PC-9 (cell line): ENCODE data around the gene C1orf21. TPM values are rescaled to one million over a fixed set of nuclear protein-coding genes. Genes with fewer than 3 reads are reported as not detected.

ENCODE experiments used
- BruUV-seq: library from RNA; stranded (reverse); fragments of 400-500 nt; replicated peaks from 2 replicates; lab custom pipeline; 2021; lab: Mats Ljungman, UMichigan
- CTCF ChIA-PET: fragments of 300-600 bp; sonication (Branson Sonifier 250); formaldehyde crosslinking; loops from one replicate; lab custom pipeline; 2022; ENCODE audit warnings: antibody characterized with exemption; lab: Charles Lee
- POLR2A ChIA-PET: fragments of 300-600 bp; sonication (Branson Sonifier 250); formaldehyde crosslinking; loops from one replicate; lab custom pipeline; 2022; ENCODE audit warnings: antibody characterized with exemption; ENCODE audit not compliant: unreplicated experiment; lab: Charles Lee
- DNase-seq, 2 experiments: peaks; one replicate each; pipeline versions ENCODE4 v3.0.0 to v3.0.0-alpha.2; 2015 to 2022; ENCODE audit warnings: mixed read lengths in 1 of 2
- H2AFZ ChIP-seq: fragments of 200-600 bp; sonication (generic); 2 replicates; pipeline ENCODE4 v1.8.1; 2017; ENCODE audit warnings: antibody characterized with exemption
- H3F3A ChIP-seq: fragments of 200-600 bp; sonication (generic); 2 replicates; pipeline ENCODE4 v1.8.1; 2017; ENCODE audit warnings: antibody characterized with exemption, mild to moderate bottlenecking, low read depth; ENCODE audit not compliant: insufficient read depth
- H3K27ac ChIP-seq: fragments of 200-600 bp; sonication (generic); 2 replicates; pipeline ENCODE4 v1.6.1; 2016; ENCODE audit warnings: mixed run types
- H3K27me3 ChIP-seq: fragments of 200-600 bp; sonication (generic); 2 replicates; pipeline ENCODE4 v1.6.1; 2016; ENCODE audit warnings: low read depth, mixed run types; ENCODE audit not compliant: insufficient read depth
- H3K36me3 ChIP-seq: fragments of 200-600 bp; sonication (generic); 2 replicates; pipeline ENCODE4 v1.6.1; 2016; ENCODE audit warnings: low read depth, mixed run types
- H3K4me1 ChIP-seq: fragments of 200-600 bp; sonication (generic); replicated peaks from 2 replicates; pipeline ENCODE4 v1.6.1; 2016; ENCODE audit warnings: mixed run types; ENCODE audit not compliant: insufficient read depth
- H3K4me2 ChIP-seq: fragments of 200-600 bp; sonication (generic); 2 replicates; pipeline ENCODE4 v1.6.1; 2017; ENCODE audit warnings: mixed run types
- H3K4me3 ChIP-seq: fragments of 200-600 bp; sonication (generic); 2 replicates; pipeline ENCODE4 v1.6.1; 2016; ENCODE audit warnings: mixed run types
- H3K79me2 ChIP-seq: fragments of 200-600 bp; sonication (generic); 2 replicates; pipeline ENCODE4 v1.6.1; 2017; ENCODE audit warnings: low read depth, mixed run types
- H3K9me2 ChIP-seq: fragments of 200-600 bp; sonication (generic); 2 replicates; pipeline ENCODE4 v1.8.1; 2017; ENCODE audit warnings: mild to moderate bottlenecking; ENCODE audit not compliant: insufficient read depth
- H3K9me3 ChIP-seq: fragments of 200-600 bp; sonication (generic); 2 replicates; pipeline ENCODE4 v1.8.1; 2016; ENCODE audit warnings: low read depth; ENCODE audit not compliant: insufficient read depth
- H4K20me1 ChIP-seq: fragments of 200-600 bp; sonication (generic); 2 replicates; pipeline ENCODE4 v1.8.1; 2017; ENCODE audit not compliant: insufficient read depth
- CTCF ChIP-seq: fragments of 200-600 bp; sonication (generic); conservative IDR thresholded peaks from 2 replicates; pipeline ENCODE4 v1.6.1; 2017; ENCODE audit warnings: mixed run types, antibody characterized with exemption, mild to moderate bottlenecking, moderate library complexity
- EZH2 ChIP-seq: fragments of 200-600 bp; sonication (generic); IDR thresholded peaks from 2 replicates; pipeline ENCODE4 v1.8.0; 2017; ENCODE audit warnings: antibody characterized with exemption, low read depth
- intact Hi-C: fragments of 100-400 bp; cut with micrococcal nuclease; formaldehyde crosslinking; loops from one replicate; pipeline ENCODE4 v1.10.0; 2022; ENCODE audit not compliant: unreplicated experiment
- total RNA-seq: library from RNA; stranded (reverse); gene quantifications from 2 replicates; pipeline ENCODE4 v1.2.3, GENCODE V29; 2021

The C1orf21 gene
- total RNA-seq, 1 experiment from 2014 or later, result 13.8 TPM

- Histone ChIP-seq H3K9me2 (no peaks in the 10 kb centered on the region), H3K27me3 (no peaks in the 10 kb centered on the region), H3K36me3 (no peaks in the 10 kb centered on the region), H3K4me3 (no peak overlapping the region), H3K27ac (no peak overlapping the region), H2AFZ (no peak overlapping the region), H4K20me1 (no peaks in the 10 kb centered on the region), H3K9me3 (no peaks in the 10 kb centered on the region; the same call in 1 of the 2 replicates), H3K79me2 (no peaks in the 10 kb centered on the region), H3K4me1 (no peaks in the 10 kb centered on the region), H3F3A (no peaks in the 10 kb centered on the region), H3K4me2 (no peak overlapping the region)
- no TSS peak for BruUV-seq
- CTCF ChIA-PET, result no interaction called here
- no peak for DNase-seq
- TF ChIP-seq EZH2 (no peak), CTCF (no peak)
- intact Hi-C loops, result no loop called here
- POLR2A ChIA-PET, result no interaction called here
These were observed 171.9 kb downstream of the C1orf21 start for GRCh38 chr1:184558691-184559090.

- Histone ChIP-seq H3K27me3 (no peaks in the 10 kb centered on the region), H3K27ac (no peak overlapping the region), H4K20me1 (no peaks in the 10 kb centered on the region), H3K4me2 (no peak overlapping the region), H3K9me2 (no peaks in the 10 kb centered on the region), H3K9me3 (no peaks in the 10 kb centered on the region; the same call in 1 of the 2 replicates), H3K79me2 (no peaks in the 10 kb centered on the region), H3K4me3 (no peak overlapping the region), H2AFZ (no peak overlapping the region), H3F3A (no peaks in the 10 kb centered on the region), H3K4me1 (no peaks in the 10 kb centered on the region), H3K36me3 (no peaks in the 10 kb centered on the region)
- POLR2A ChIA-PET, result no interaction called here
- no peak for DNase-seq
- TF ChIP-seq CTCF, result no peak
- TF ChIP-seq EZH2, result no peak
- no TSS peak for BruUV-seq
- intact Hi-C loops, result no loop called here
- CTCF ChIA-PET, result no interaction called here
These were observed 172.4 kb downstream of the C1orf21 start for GRCh38 chr1:184559117-184559713.

GRCh38 chr1:184562806-184563205 lies 176.0 kb downstream of the C1orf21 start:
- ChIA-PET CTCF (interaction anchor here (0.6 to 0.7 kb wide), 2 partner anchors 15 to 101 kb away, joined by 3 to 5 read pairs; no protein-coding TSS in a partner anchor), POLR2A (interaction anchor here (0.6 kb wide), 1 partner anchor 42 kb away, joined by 3 read pairs; no protein-coding TSS in a partner anchor)
- no TSS peak for BruUV-seq
- Histone ChIP-seq H2AFZ (no peak overlapping the region), H3K4me2 (no peak overlapping the region), H3K79me2 (no peaks in the 10 kb centered on the region), H3K4me3 (no peak overlapping the region), H3K9me3 (no peaks in the 10 kb centered on the region; the same call in 1 of the 2 replicates), H4K20me1 (no peaks in the 10 kb centered on the region), H3K27me3 (no peaks in the 10 kb centered on the region), H3K27ac (no peak overlapping the region), H3K4me1 (no peaks in the 10 kb centered on the region), H3F3A (no peaks in the 10 kb centered on the region), H3K9me2 (no peaks in the 10 kb centered on the region), H3K36me3 (no peaks in the 10 kb centered on the region)
- TF ChIP-seq EZH2 (no peak), CTCF (no peak)
- DNase-seq, result no peak
- intact Hi-C loops, result loop anchor here (1.0 to 10.0 kb wide), 2 partner anchors 102 to 488 kb away; no protein-coding TSS in a partner anchor
